Upper lobe of right lung (tissue), 1 donor: Measurements from ENCODE around the gene MAML3. TPM values are rescaled to one million over a fixed set of nuclear protein-coding genes. Genes with fewer than 3 reads are reported as not detected.

Source experiments
- ATAC-seq: fragments of 200-7000 bp; cut with Tn5 transposase; one replicate; pipeline ENCODE4 v1.9.1; 2020; ENCODE audit warnings: mild to moderate bottlenecking, moderate library complexity
- DNase-seq: peaks from one replicate; pipeline ENCODE4 v3.0.0-alpha.2; 2020
- H3K27ac ChIP-seq: fragments of 200-600 bp; one replicate; pipeline ENCODE4 v1.8.0; 2022
- H3K27me3 ChIP-seq: fragments of 200-600 bp; one replicate; pipeline ENCODE4 v1.8.0; 2022; ENCODE audit warnings: mild to moderate bottlenecking
- H3K36me3 ChIP-seq: fragments of 200-600 bp; one replicate; pipeline ENCODE4 v1.8.0; 2022
- H3K4me1 ChIP-seq: fragments of 200-600 bp; one replicate; pipeline ENCODE4 v1.8.0; 2022
- H3K4me3 ChIP-seq: fragments of 200-600 bp; one replicate; pipeline ENCODE4 v1.8.0; 2022; ENCODE audit warnings: mild to moderate bottlenecking
- H3K9me3 ChIP-seq: fragments of 200-600 bp; one replicate; pipeline ENCODE4 v1.8.0; 2022
- CTCF ChIP-seq: fragments of 200-600 bp; IDR thresholded peaks from one replicate; pipeline ENCODE4 v1.8.0; 2022; ENCODE audit warnings: antibody characterized with exemption
- intact Hi-C: fragments of 100-400 bp; cut with DNase I; formaldehyde crosslinking; loops from one replicate; pipeline ENCODE4 v1.11.0; 2022
- total RNA-seq: library from RNA; stranded (reverse); fragmentation: NEBNext Ultra II Directional; extraction: Animal tissue kit (Norgen Biotek cat#: 25700); gene quantifications from one replicate; pipeline ENCODE4 v1.2.1, GENCODE V29; 2021
- donor health status: DM: no; HTN: yes; CAD: no; lungs with severe emphysema.

MAML3 gene
- total RNA-seq, 1 donor from 2014 or later: 13.1 TPM

GRCh38 chr4:139921429-139922184 lies 232.4 kb downstream of the MAML3 start:
- H3K27ac ChIP-seq: no peak overlapping the region
- no peaks in the 10 kb centered on the region for H3K27me3 ChIP-seq
- intact Hi-C loops: no loop called here
- no peaks in the 10 kb centered on the region for H3K9me3 ChIP-seq
- ATAC-seq (peak; percentile 89), DNase-seq (peak; percentile 65)
- peaks cover 48% of the 10 kb centered on the region for H3K4me1 ChIP-seq
- H3K36me3 ChIP-seq: no peaks in the 10 kb centered on the region
- TF ChIP-seq CTCF: no peak
- H3K4me3 ChIP-seq: no peak overlapping the region

GRCh38 chr4:139920486-139921002 lies 233.4 kb downstream of the MAML3 start:
- Histone ChIP-seq H3K27me3 (no peaks in the 10 kb centered on the region), H3K9me3 (no peaks in the 10 kb centered on the region), H3K4me1 (peaks cover 48% of the 10 kb centered on the region), H3K36me3 (no peaks in the 10 kb centered on the region), H3K27ac (peak overlapping the region; percentile 25), H3K4me3 (no peak overlapping the region)
- DNase-seq (no peak), ATAC-seq (no peak)
- no peak for TF ChIP-seq CTCF
- intact Hi-C loops: no loop called here

- no peak overlapping the region for H3K4me3 ChIP-seq
- no peak for DNase-seq
- TF ChIP-seq CTCF: no peak
- no peaks in the 10 kb centered on the region for H3K27me3 ChIP-seq
- peak; percentile 44 for ATAC-seq
- no peaks in the 10 kb centered on the region for H3K36me3 ChIP-seq
- no peaks in the 10 kb centered on the region for H3K9me3 ChIP-seq
- H3K27ac ChIP-seq: peak overlapping the region; percentile 58
- H3K4me1 ChIP-seq: peaks cover 59% of the 10 kb centered on the region
- intact Hi-C loops: no loop called here
Measured at GRCh38 chr4:139919521-139919920, 234.5 kb downstream of the MAML3 start.

GRCh38 chr4:139919004-139919403 lies 235.0 kb downstream of the MAML3 start:
- DNase-seq (no peak), ATAC-seq (no peak)
- intact Hi-C loops: no loop called here
- H3K36me3 ChIP-seq: no peaks in the 10 kb centered on the region
- H3K27ac ChIP-seq: peak overlapping the region; percentile 58
- TF ChIP-seq CTCF: no peak
- no peaks in the 10 kb centered on the region for H3K9me3 ChIP-seq
- H3K4me1 ChIP-seq: peaks cover 64% of the 10 kb centered on the region
- H3K27me3 ChIP-seq: no peaks in the 10 kb centered on the region
- H3K4me3 ChIP-seq: no peak overlapping the region

- Histone ChIP-seq H3K36me3 (no peaks in the 10 kb centered on the region), H3K9me3 (no peaks in the 10 kb centered on the region), H3K4me3 (no peak overlapping the region), H3K4me1 (peaks cover 68% of the 10 kb centered on the region), H3K27ac (peak overlapping the region; percentile 58), H3K27me3 (no peaks in the 10 kb centered on the region)
- DNase-seq: no peak
- no peak for ATAC-seq
- no peak for TF ChIP-seq CTCF
- intact Hi-C loops: no loop called here
Measured at GRCh38 chr4:139918591-139918990, 235.4 kb downstream of the MAML3 start.
